SHP77 (cell line): ENCODE data around the gene TMEM87A.
A peak's percentile ranks its signal among the peaks of the same experiment; 100 is the strongest.
"Not testable (repeated sequence)": the region's sequence is repeated elsewhere in the genome, so short reads cannot be mapped to it uniquely, and the experiment has no call there.

Experiments used
- DNase-seq, 2 experiments: peaks; one replicate each; lab custom pipeline; 2025; lab: John Stamatoyannopoulos, UW

Gene TMEM87A

GRCh38 chr15:42270551-42270950, 2.7 kb downstream of the TMEM87A start:
- no peak for DNase-seq

- DNase-seq = no peak
Measured at GRCh38 chr15:42267286-42267685, 5.9 kb downstream of the TMEM87A start.

DNA sequence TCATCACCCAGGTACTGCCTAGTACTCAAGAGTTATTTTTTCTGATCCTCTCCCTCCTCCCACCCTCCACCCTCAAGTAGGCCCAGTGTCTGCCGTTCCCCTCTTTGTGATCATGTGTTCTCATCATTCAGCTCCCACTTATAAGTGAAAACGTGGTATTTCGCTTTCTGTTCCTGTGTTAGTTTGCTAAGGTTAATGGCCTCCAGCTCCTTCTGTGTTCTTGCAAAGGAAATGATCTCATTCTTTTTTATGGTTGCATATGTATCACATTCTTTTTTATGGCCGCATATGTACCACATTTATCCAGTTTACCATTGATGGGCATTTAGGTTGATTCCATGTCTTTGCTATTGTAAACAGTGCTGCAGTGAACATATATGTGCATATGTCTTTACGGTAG, 8.4 kb downstream of the TMEM87A start:
- DNase-seq = no peak

DNA sequence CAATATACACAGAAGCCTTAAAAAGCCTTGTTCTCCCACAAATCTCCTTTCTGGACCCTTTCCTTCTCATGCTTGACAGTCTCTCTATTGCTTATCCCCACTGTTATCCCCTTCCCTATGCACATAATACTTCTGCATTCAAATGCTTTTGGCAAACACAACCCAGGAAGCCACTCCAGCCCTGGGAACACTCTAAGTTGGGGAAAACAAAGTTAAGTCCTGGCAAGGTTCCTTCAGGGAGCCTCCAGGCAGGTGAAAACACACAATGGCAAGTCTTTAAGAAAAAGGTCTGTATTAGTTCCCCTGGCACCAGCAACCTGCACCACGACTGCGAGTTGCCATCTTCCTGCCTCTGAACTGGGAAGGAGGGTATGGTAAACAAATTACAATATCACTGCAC, 19.9 kb downstream of the TMEM87A start:
- DNase-seq = no peak

- no peak for DNase-seq
Measured at GRCh38 chr15:42240823-42241222, 32.4 kb downstream of the TMEM87A start.

DNA sequence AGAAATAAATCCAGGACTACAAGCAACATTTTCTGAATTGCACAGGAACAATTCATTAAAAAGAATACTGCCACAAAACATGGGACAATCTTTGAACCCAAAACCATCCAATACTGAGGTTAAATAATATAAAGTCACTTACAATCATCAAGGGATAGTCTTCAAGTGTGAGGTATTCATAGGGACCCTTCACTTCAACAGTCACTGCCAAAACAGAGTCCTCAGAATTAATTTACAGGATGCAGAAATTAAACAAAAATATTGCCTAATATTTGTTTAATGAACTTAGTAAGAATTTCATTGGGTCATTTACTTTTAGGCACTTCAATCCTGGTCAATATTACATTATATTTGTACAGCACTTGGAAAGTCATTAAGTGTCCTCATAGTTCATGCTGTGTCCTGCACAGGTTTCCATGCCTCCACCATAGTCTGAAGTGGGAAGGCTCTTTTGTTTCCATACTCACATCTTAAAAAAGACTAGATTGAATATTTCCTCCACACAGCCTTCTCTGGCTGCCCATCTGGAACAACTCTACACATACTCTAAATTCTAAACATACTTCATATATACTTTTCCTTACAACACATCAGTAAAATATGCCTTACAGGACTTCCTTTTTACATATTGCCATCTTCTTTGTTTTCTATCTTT, 33.6 kb downstream of the TMEM87A start:
- no peak for DNase-seq

DNA sequence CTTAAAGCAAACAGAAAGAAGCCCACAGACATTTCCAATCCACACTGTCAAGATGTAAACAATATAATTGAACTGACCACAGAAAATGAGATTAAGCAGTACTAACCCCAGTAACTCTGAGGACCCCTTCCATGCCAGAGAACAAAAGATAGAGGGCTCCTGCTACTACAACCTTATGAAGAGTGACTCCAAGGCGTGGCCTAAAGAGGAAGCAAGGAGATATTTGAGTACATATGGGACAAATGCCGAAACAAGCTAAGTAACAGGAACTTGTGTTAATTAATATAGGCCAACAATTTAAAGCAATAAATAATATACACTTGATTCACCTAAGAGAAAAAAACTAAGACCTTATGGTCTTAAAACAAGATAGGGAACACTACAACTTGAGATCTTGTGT, 40.1 kb downstream of the TMEM87A start:
- DNase-seq = no peak

GRCh38 chr15:42232606-42233005, 40.6 kb downstream of the TMEM87A start:
- DNase-seq = no peak

- DNase-seq = no peak
Measured at GRCh38 chr15:42231088-42231487, 42.1 kb downstream of the TMEM87A start.

DNA sequence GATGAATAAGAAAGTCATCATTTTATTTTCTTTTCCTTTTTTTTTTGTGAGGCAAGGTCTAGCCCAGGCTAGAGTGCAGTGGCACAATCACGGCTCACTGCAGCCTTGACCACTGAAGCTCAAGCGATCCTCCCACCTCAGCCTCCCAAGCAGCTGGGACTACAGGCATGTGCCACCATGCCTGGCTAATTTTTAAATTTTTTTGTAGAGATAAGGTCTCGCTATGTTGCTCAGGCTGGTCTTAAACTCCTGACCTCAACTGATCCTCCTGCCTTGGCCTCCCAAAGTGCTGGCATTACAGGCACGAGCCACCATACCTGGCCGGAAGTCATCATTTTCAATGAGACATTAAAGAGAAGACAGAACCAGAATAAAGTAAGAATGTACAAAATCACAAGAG, 44.3 kb downstream of the TMEM87A start:
- not testable (repeated sequence) for DNase-seq

- DNase-seq = no peak
Measured at GRCh38 chr15:42228036-42228435, 45.2 kb downstream of the TMEM87A start.

- DNase-seq = no peak
Measured at GRCh38 chr15:42226648-42227047, 46.6 kb downstream of the TMEM87A start.

DNA sequence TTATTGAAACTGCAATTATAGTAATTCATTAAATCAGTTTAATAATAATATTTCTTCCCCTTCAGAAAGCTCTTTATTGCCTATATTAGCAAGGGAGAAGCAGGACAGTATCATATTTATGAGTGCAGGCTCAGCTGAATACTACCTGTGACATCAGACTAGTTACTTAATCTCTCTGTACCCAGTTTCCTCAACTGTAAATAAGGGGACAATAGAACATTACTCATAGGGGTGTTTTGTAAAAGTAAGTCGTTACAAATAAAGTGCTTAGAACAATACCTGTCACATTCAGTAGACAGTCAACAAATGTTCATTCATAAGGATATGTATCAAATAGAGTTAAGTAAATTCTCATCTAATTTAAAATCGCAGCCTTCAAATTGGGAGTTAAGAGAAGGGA, 53.0 kb downstream of the TMEM87A start:
- no peak for DNase-seq

- DNase-seq = no peak
Measured at GRCh38 chr15:42218953-42219592, 54.2 kb downstream of the TMEM87A start.

DNA sequence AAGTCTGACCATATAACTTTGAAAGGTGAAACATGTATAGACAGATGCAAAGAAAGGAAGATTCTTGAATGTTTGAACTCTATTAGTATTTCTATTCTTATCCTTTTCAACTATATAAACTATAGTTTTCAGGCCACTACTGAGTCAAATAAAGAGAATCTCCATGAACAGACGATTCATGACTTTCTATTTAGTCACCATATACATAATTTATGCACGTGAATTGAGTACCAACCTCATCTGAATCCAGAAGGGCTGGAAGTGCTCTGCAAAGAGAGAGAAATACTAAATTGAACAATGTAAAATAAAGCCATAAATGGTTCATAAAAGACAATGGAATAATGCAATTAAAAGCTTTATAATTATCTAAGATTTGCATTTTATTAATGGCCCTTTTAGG, 55.7 kb downstream of the TMEM87A start:
- no peak for DNase-seq

- no peak for DNase-seq
Measured at GRCh38 chr15:42215913-42216829, 57.1 kb downstream of the TMEM87A start.

DNA sequence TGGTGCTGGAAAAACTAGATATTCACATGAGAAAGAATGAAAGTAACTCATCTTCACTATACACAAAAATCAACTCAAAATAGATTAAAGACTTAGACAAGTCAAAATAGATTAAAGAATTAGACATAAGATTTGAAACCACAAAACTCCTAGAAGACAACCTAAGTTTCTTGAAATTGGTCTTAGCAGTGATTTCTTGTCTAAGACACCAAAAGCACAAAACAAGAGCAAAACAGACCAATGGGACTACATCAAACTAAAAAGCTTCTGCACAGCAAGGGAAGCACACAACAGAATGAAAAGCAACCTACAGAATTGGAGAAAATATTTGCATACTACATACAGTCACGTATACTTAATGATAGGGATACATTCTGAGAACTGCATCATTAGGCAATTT, 58.6 kb downstream of the TMEM87A start:
- no peak for DNase-seq

- DNase-seq = no peak
Measured at GRCh38 chr15:42213511-42213910, 59.7 kb downstream of the TMEM87A start.

DNA sequence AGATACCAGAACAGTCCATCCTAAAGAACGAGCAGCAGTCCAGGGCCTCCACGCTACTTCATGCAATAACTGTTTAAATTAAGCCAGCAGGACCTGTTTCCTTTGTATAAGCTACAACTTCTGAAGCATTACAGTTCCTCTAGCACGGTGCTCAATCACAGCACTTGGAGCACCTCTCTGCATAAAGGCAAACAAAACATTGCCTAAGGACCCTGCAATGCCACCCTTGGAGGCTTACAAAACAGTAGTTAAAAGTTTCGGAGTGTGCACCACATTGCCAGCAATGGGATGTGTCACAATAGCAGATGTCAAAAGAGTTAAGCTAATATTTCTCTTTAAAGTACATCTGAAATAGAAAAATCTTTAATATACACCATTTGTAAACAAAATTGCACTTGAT, 62.5 kb downstream of the TMEM87A start:
- DNase-seq = no peak

- peak; percentile 83 to 86 for DNase-seq
Measured at GRCh38 chr15:42207674-42208579, 65.3 kb downstream of the TMEM87A start, which contains the start of gene VPS39. VPS39 (minus strand) TSS chr15:42208304; CDS start chr15:42208153, 151 bp downstream.

DNA sequence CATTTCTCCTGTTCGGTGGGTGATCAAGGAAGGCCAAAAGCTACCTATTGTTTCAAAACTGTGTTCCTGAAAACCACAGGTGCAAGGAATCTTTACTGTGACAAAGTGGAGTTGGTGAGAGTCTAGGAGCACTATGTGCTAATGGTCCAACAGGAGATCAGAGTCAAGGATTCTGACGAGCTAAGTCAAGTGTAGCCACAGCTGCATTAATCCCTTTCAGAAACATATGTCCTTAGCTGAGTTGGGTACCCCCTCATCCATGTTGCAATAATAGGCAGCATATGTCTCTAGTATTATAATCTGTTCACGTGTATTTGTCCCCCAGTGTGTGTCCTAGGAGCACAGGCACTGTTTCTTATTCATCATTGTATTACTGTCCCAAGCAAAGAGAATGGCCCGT, 66.8 kb downstream of the TMEM87A start:
- DNase-seq = no peak

DNA sequence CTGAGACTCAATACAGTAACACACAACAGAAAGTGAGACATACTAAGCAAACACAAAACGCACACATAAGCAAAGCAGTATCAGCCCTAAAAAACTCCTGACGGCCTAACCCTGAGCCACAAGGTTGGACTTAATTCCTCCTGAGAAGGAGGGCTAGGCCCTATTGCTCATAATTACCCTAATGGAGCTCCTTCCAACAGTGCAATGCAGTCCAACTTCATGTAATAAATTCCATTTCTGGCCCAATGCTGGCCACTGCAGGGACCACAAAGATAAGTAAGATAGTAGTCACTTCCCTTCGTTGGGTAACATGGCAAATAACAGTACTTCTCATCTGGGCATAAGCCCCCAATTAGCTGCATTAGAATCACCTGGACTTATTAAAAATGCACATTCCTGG, 69.3 kb downstream of the TMEM87A start:
- DNase-seq = no peak
